ENCODE data around the gene ZPBP. TPM values are rescaled to one million over a fixed set of nuclear protein-coding genes. Genes with fewer than 3 reads are reported as not detected.

ZPBP gene
- total RNA-seq, 1 experiment from 2014 or later: not detected

DNA sequence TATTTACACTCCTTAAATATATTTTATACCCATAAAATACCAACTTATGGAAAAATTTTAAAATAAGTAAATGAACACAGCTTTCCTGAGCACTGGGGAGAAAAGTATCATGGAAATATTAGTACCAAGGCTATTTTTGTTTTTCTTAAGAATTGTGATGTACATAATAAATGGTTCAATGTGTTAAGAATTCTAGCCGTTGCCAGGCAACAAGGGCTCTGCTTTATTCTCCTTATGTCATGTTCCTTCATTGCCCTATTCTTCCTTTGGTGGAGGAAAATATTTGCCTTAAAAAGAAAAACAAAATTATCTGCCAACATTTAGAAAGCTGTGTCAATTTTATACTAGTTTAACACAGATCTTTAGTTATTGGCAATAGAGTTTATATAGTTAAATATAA lies 2.6 kb upstream of the ZPBP start:
- Histone ChIP-seq H3K27ac (ENCODE audit: low read length) (no peak overlapping the region), H3K4me3 (ENCODE audit: low read depth in 2 of 2, low read length in 2 of 2) (no peak overlapping the region), H3K36me3 (ENCODE audit: control insufficient read depth, insufficient read depth, low read length) (no peaks in the 10 kb centered on the region), H3K27me3 (ENCODE audit: control insufficient read depth, insufficient read depth, low read length) (peaks cover 15% of the 10 kb centered on the region), H3K9me3 (ENCODE audit: control insufficient read depth, insufficient read depth, low read depth, low read length) (no peaks in the 10 kb centered on the region), H3K4me1 (ENCODE audit: control insufficient read depth, insufficient read depth, low read length) (no peaks in the 10 kb centered on the region)
- DNase-seq (ENCODE audit: low read depth, low spot score) (no peak), ATAC-seq (no peak)
- intact Hi-C loops (cut with micrococcal nuclease; ENCODE audit: unreplicated experiment): loop anchor here (10.0 kb wide), 1 partner anchor 579 kb away; no protein-coding TSS in a partner anchor
- BruUV-seq (replicated peaks): no TSS peak
- CTCF ChIA-PET: no interaction called here
- TF ChIP-seq TCF7L2 (IDR thresholded peaks at IDR 0.05; ENCODE audit: low read depth, low read length): no peak
- in situ Hi-C loops (cut with HindIII; ENCODE audit: low pct_unique_long_range_greater_than_20kb, low sequenced_read_pairs): no loop called here
- POLR2A ChIA-PET: no interaction called here

DNA sequence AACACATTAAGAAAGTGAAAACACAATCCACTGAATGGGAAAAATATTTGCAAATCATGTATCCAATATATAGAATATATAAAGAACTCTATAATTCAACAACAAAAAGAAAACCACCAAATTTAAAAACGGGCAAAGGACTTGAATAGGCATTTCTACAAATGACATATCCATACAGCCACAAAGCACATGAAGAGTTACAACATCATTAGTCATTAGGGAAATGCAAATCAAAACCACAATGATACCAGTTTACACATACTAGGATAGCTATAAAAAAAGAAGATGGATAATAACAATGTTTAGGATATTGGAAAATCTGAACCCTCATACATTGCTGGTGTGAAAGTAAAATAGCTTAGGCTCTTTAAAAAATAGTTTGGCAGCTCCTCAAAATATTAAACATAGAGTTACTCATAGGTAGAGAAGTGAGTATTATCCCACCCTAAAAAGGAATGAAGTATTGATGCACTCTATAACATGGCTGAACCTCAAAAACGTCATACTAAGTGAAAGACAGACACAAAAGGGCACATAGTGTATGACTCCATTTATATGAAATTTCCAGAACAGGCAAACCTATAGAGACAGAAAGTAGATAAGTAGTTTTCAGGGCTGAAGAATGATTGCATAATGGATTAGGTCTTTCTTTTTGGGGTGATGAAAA lies 4.5 kb downstream of the ZPBP start:
- H3K4me1 ChIP-seq (ENCODE audit: control insufficient read depth, insufficient read depth, low read length): no peaks in the 10 kb centered on the region
- ChIA-PET POLR2A (no interaction called here), CTCF (no interaction called here)
- H3K36me3 ChIP-seq (ENCODE audit: control insufficient read depth, insufficient read depth, low read length): no peaks in the 10 kb centered on the region
- in situ Hi-C loops (cut with HindIII; ENCODE audit: low pct_unique_long_range_greater_than_20kb, low sequenced_read_pairs): no loop called here
- H3K9me3 ChIP-seq (ENCODE audit: control insufficient read depth, insufficient read depth, low read depth, low read length): no peaks in the 10 kb centered on the region
- H3K4me3 ChIP-seq (ENCODE audit: low read depth in 2 of 2, low read length in 2 of 2): no peak overlapping the region
- TF ChIP-seq, protein P1, sequence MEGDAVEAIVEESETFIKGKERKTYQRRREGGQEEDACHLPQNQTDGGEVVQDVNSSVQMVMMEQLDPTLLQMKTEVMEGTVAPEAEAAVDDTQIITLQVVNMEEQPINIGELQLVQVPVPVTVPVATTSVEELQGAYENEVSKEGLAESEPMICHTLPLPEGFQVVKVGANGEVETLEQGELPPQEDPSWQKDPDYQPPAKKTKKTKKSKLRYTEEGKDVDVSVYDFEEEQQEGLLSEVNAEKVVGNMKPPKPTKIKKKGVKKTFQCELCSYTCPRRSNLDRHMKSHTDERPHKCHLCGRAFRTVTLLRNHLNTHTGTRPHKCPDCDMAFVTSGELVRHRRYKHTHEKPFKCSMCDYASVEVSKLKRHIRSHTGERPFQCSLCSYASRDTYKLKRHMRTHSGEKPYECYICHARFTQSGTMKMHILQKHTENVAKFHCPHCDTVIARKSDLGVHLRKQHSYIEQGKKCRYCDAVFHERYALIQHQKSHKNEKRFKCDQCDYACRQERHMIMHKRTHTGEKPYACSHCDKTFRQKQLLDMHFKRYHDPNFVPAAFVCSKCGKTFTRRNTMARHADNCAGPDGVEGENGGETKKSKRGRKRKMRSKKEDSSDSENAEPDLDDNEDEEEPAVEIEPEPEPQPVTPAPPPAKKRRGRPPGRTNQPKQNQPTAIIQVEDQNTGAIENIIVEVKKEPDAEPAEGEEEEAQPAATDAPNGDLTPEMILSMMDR (IDR thresholded peaks at IDR 0.05): no peak
- TF ChIP-seq SIN3A (IDR thresholded peaks at IDR 0.05; ENCODE audit: borderline replicate concordance, insufficient read depth, low read depth, low read length): no peak
- TF ChIP-seq POLR2AphosphoS5 (IDR thresholded peaks at IDR 0.05; ENCODE audit: low read depth, low read length): no peak
- TF ChIP-seq, protein P2, sequence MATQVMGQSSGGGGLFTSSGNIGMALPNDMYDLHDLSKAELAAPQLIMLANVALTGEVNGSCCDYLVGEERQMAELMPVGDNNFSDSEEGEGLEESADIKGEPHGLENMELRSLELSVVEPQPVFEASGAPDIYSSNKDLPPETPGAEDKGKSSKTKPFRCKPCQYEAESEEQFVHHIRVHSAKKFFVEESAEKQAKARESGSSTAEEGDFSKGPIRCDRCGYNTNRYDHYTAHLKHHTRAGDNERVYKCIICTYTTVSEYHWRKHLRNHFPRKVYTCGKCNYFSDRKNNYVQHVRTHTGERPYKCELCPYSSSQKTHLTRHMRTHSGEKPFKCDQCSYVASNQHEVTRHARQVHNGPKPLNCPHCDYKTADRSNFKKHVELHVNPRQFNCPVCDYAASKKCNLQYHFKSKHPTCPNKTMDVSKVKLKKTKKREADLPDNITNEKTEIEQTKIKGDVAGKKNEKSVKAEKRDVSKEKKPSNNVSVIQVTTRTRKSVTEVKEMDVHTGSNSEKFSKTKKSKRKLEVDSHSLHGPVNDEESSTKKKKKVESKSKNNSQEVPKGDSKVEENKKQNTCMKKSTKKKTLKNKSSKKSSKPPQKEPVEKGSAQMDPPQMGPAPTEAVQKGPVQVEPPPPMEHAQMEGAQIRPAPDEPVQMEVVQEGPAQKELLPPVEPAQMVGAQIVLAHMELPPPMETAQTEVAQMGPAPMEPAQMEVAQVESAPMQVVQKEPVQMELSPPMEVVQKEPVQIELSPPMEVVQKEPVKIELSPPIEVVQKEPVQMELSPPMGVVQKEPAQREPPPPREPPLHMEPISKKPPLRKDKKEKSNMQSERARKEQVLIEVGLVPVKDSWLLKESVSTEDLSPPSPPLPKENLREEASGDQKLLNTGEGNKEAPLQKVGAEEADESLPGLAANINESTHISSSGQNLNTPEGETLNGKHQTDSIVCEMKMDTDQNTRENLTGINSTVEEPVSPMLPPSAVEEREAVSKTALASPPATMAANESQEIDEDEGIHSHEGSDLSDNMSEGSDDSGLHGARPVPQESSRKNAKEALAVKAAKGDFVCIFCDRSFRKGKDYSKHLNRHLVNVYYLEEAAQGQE (IDR thresholded peaks at IDR 0.05; ENCODE audit: insufficient read depth in 1 of 2, low read depth in 2 of 2, low read length in 1 of 2): no peak
- TF ChIP-seq TCF7L2 (IDR thresholded peaks at IDR 0.05; ENCODE audit: low read depth, low read length): no peak
- no peaks in the 10 kb centered on the region; the same call in 1 of the 2 replicates for H3K27me3 ChIP-seq (ENCODE audit: control insufficient read depth, insufficient read depth, low read length)
- BruUV-seq (replicated peaks): no TSS peak
- no peak for DNase-seq (ENCODE audit: low read depth, low spot score)
- intact Hi-C loops (cut with micrococcal nuclease; ENCODE audit: unreplicated experiment): no loop called here
- no peak for ATAC-seq
- H3K27ac ChIP-seq (ENCODE audit: low read length): no peak overlapping the region

DNA sequence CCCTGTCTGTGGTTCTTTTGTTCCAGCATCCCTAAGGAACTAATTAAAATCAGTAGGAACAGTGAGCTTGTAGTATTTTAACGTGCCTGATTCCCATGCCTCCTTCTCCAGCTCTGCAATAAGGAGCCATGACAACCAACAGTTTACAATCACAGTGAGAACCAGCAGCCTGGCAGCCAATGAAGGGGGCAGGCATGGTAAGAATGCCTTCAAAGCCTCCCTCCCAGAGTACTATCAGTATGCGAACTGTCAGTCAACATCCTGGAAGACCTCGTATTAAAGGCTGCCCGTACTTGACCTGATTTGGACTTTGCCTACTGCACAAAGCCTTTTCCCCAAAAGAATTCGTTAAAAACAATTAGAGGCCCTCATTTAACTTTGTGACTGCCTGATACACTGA lies 7.7 kb downstream of the ZPBP start:
- intact Hi-C loops (cut with micrococcal nuclease; ENCODE audit: unreplicated experiment) (no loop called here), in situ Hi-C loops (cut with HindIII; ENCODE audit: low pct_unique_long_range_greater_than_20kb, low sequenced_read_pairs) (no loop called here)
- Histone ChIP-seq H3K36me3 (ENCODE audit: control insufficient read depth, insufficient read depth, low read length) (no peaks in the 10 kb centered on the region), H3K27ac (ENCODE audit: low read length) (no peak overlapping the region), H3K27me3 (ENCODE audit: control insufficient read depth, insufficient read depth, low read length) (no peaks in the 10 kb centered on the region), H3K4me3 (ENCODE audit: low read depth in 2 of 2, low read length in 2 of 2) (no peak overlapping the region), H3K4me1 (ENCODE audit: control insufficient read depth, insufficient read depth, low read length) (no peaks in the 10 kb centered on the region), H3K9me3 (ENCODE audit: control insufficient read depth, insufficient read depth, low read depth, low read length) (no peaks in the 10 kb centered on the region)
- BruUV-seq (replicated peaks): no TSS peak
- ATAC-seq (no peak), DNase-seq (ENCODE audit: low read depth, low spot score) (no peak)
- no peak for TF ChIP-seq SIN3A (IDR thresholded peaks at IDR 0.05; ENCODE audit: borderline replicate concordance, insufficient read depth, low read depth, low read length)
- TF ChIP-seq, protein P2 (IDR thresholded peaks at IDR 0.05; ENCODE audit: insufficient read depth in 1 of 2, low read depth in 2 of 2, low read length in 1 of 2): no peak
- TF ChIP-seq, protein P1 (IDR thresholded peaks at IDR 0.05): no peak
- TF ChIP-seq TCF7L2 (IDR thresholded peaks at IDR 0.05; ENCODE audit: low read depth, low read length): no peak
- TF ChIP-seq POLR2AphosphoS5 (IDR thresholded peaks at IDR 0.05; ENCODE audit: low read depth, low read length): no peak
- POLR2A ChIA-PET: no interaction called here
- CTCF ChIA-PET: no interaction called here

Measured in Panc1 (cell line).